Measurements from ENCODE around the gene CMPK1. TPM values are rescaled to one million over a fixed set of nuclear protein-coding genes. Genes with fewer than 3 reads are reported as not detected.

CMPK1 gene
- total RNA-seq, 1 experiment from 2014 or later, result 77.4 TPM

GRCh38 chr1:47326271-47326670 is 7.3 kb upstream of the CMPK1 start:
- H3K4me3 Mint-ChIP-seq (ENCODE audit: unreplicated experiment), result no peak overlapping the region
- no peaks in the 10 kb centered on the region for H3K9me3 Mint-ChIP-seq (ENCODE audit: unreplicated experiment)
- H3K4me3 ChIP-seq (ENCODE audit: low read depth, low read length), result no peak overlapping the region
- ChIA-PET POLR2A (interaction anchor here (0.6 kb wide), 1 partner anchor 53 kb away, joined by 7 read pairs; no protein-coding TSS in a partner anchor), CTCF (no interaction called here)
- H3K4me1 ChIP-seq, result peaks cover 12% of the 10 kb centered on the region; the same call in 1 of the 2 replicates
- H3K36me3 Mint-ChIP-seq (ENCODE audit: insufficient read depth, unreplicated experiment), result no peaks in the 10 kb centered on the region
- TF ChIP-seq CTCF (IDR thresholded peaks at IDR 0.05; ENCODE audit: insufficient read depth in 1 of 2, low read depth in 1 of 2, low read length in 1 of 2, severe bottlenecking in 1 of 2, unreplicated experiment in 1 of 2), result no peak
- H3K9me3 ChIP-seq, result no peaks in the 10 kb centered on the region
- H3K27ac Mint-ChIP-seq (ENCODE audit: unreplicated experiment), result no peak overlapping the region
- BruUV-seq (replicated peaks), result no TSS peak
- no peaks in the 10 kb centered on the region for H3K36me3 ChIP-seq (ENCODE audit: control insufficient read depth, insufficient read depth, low read length)
- H3K27me3 Mint-ChIP-seq (ENCODE audit: insufficient read depth, unreplicated experiment), result no peaks in the 10 kb centered on the region
- intact Hi-C loops (cut with micrococcal nuclease; ENCODE audit: unreplicated experiment), result no loop called here
- H3K4me1 Mint-ChIP-seq (ENCODE audit: low read depth, unreplicated experiment), result no peaks in the 10 kb centered on the region
- DNase-seq, result no peak
- no peaks in the 10 kb centered on the region for H3K27me3 ChIP-seq (replicated peaks; ENCODE audit: control insufficient read depth, insufficient read depth, low read length)

- no peaks in the 10 kb centered on the region for H3K27me3 ChIP-seq (replicated peaks; ENCODE audit: control insufficient read depth, insufficient read depth, low read length)
- no peaks in the 10 kb centered on the region for H3K36me3 ChIP-seq (ENCODE audit: control insufficient read depth, insufficient read depth, low read length)
- H3K4me1 ChIP-seq, result no peaks in the 10 kb centered on the region
- Mint-ChIP-seq H3K27ac (ENCODE audit: unreplicated experiment) (no peak overlapping the region), H3K4me3 (ENCODE audit: unreplicated experiment) (no peak overlapping the region), H3K36me3 (ENCODE audit: insufficient read depth, unreplicated experiment) (no peaks in the 10 kb centered on the region), H3K4me1 (ENCODE audit: low read depth, unreplicated experiment) (no peaks in the 10 kb centered on the region), H3K9me3 (ENCODE audit: unreplicated experiment) (no peaks in the 10 kb centered on the region), H3K27me3 (ENCODE audit: insufficient read depth, unreplicated experiment) (no peaks in the 10 kb centered on the region)
- no peak overlapping the region for H3K4me3 ChIP-seq (ENCODE audit: low read depth, low read length)
- CTCF ChIA-PET, result no interaction called here
- TF ChIP-seq CTCF (IDR thresholded peaks at IDR 0.05; ENCODE audit: insufficient read depth in 1 of 2, low read depth in 1 of 2, low read length in 1 of 2, severe bottlenecking in 1 of 2, unreplicated experiment in 1 of 2), result no peak
- no peaks in the 10 kb centered on the region for H3K9me3 ChIP-seq
- POLR2A ChIA-PET, result no interaction called here
- BruUV-seq (replicated peaks), result no TSS peak
- intact Hi-C loops (cut with micrococcal nuclease; ENCODE audit: unreplicated experiment), result no loop called here
- no peak for DNase-seq
Measured at GRCh38 chr1:47328992-47329391, 4.6 kb upstream of the CMPK1 start.

GRCh38 chr1:47330212-47330611 is 3.4 kb upstream of the CMPK1 start:
- Mint-ChIP-seq H3K4me1 (ENCODE audit: low read depth, unreplicated experiment) (no peaks in the 10 kb centered on the region), H3K4me3 (ENCODE audit: unreplicated experiment) (no peak overlapping the region), H3K9me3 (ENCODE audit: unreplicated experiment) (no peaks in the 10 kb centered on the region), H3K27me3 (ENCODE audit: insufficient read depth, unreplicated experiment) (no peaks in the 10 kb centered on the region), H3K27ac (ENCODE audit: unreplicated experiment) (no peak overlapping the region), H3K36me3 (ENCODE audit: insufficient read depth, unreplicated experiment) (no peaks in the 10 kb centered on the region)
- intact Hi-C loops (cut with micrococcal nuclease; ENCODE audit: unreplicated experiment), result no loop called here
- no peak overlapping the region for H3K4me3 ChIP-seq (ENCODE audit: low read depth, low read length)
- H3K27me3 ChIP-seq (replicated peaks; ENCODE audit: control insufficient read depth, insufficient read depth, low read length), result no peaks in the 10 kb centered on the region
- POLR2A ChIA-PET, result no interaction called here
- H3K36me3 ChIP-seq (ENCODE audit: control insufficient read depth, insufficient read depth, low read length), result no peaks in the 10 kb centered on the region
- no TSS peak for BruUV-seq (replicated peaks)
- no peaks in the 10 kb centered on the region for H3K9me3 ChIP-seq
- CTCF ChIA-PET, result interaction anchor here (0.6 kb wide), 1 partner anchor 47 kb away, joined by 3 read pairs; no protein-coding TSS in a partner anchor
- no peak for DNase-seq
- TF ChIP-seq CTCF (IDR thresholded peaks at IDR 0.05; ENCODE audit: insufficient read depth in 1 of 2, low read depth in 1 of 2, low read length in 1 of 2, severe bottlenecking in 1 of 2, unreplicated experiment in 1 of 2), result no peak
- no peaks in the 10 kb centered on the region for H3K4me1 ChIP-seq

Data from Caco-2 (cell line).